ENCODE data around the gene GSTM1. TPM values are rescaled to one million over a fixed set of nuclear protein-coding genes. Genes with fewer than 3 reads are reported as not detected.

GSTM1 gene
- total RNA-seq, 1 donor from 2014 or later, result not detected

- no peak overlapping the region for H3K4me3 ChIP-seq (ENCODE audit: low read depth, low read length)
- TF ChIP-seq CTCF (conservative IDR thresholded peaks at IDR 0.05; ENCODE audit: low read depth, low read length), result no peak
- DNase-seq (ENCODE audit: low read depth), result no peak
These were observed 33.1 kb upstream of the GSTM1 start for GRCh38 chr1:109654519-109654918.

- no peak for DNase-seq (ENCODE audit: low read depth)
- H3K4me3 ChIP-seq (ENCODE audit: low read depth, low read length), result peak within 1 kb of the TSS; percentile 75
- no peak for TF ChIP-seq CTCF (conservative IDR thresholded peaks at IDR 0.05; ENCODE audit: low read depth, low read length)
These were observed 31.8 kb upstream of the GSTM1 start, which contains the start of gene GSTM4 for GRCh38 chr1:109655615-109656519. Gene GSTM4, plus strand, starts transcription at chr1:109656099. Its CDS starts 291 bp downstream, at chr1:109656390.

- H3K4me3 ChIP-seq (ENCODE audit: low read depth, low read length), result no peak overlapping the region
- no peak for TF ChIP-seq CTCF (conservative IDR thresholded peaks at IDR 0.05; ENCODE audit: low read depth, low read length)
- DNase-seq (ENCODE audit: low read depth), result no peak
These were observed 30.2 kb upstream of the GSTM1 start for GRCh38 chr1:109657395-109657794.

- H3K4me3 ChIP-seq (ENCODE audit: low read depth, low read length), result no peak overlapping the region
- TF ChIP-seq CTCF (conservative IDR thresholded peaks at IDR 0.05; ENCODE audit: low read depth, low read length), result no peak
- no peak for DNase-seq (ENCODE audit: low read depth)
These were observed 29.6 kb upstream of the GSTM1 start for GRCh38 chr1:109657970-109658369.

GRCh38 chr1:109658533-109659042 lies 29.0 kb upstream of the GSTM1 start:
- TF ChIP-seq CTCF (conservative IDR thresholded peaks at IDR 0.05; ENCODE audit: low read depth, low read length), result no peak
- no peak overlapping the region for H3K4me3 ChIP-seq (ENCODE audit: low read depth, low read length)
- DNase-seq (ENCODE audit: low read depth), result no peak

GRCh38 chr1:109659145-109659544 lies 28.5 kb upstream of the GSTM1 start:
- no peak for TF ChIP-seq CTCF (conservative IDR thresholded peaks at IDR 0.05; ENCODE audit: low read depth, low read length)
- no peak overlapping the region for H3K4me3 ChIP-seq (ENCODE audit: low read depth, low read length)
- DNase-seq (ENCODE audit: low read depth), result no peak
